Thoracic aorta (tissue), 2 donors: ENCODE measurements around the gene ABCC1. TPM values are rescaled to one million over a fixed set of nuclear protein-coding genes. Genes with fewer than 3 reads are reported as not detected.

Experiments
- ATAC-seq: fragments of 150-250 bp; one replicate; pipeline ENCODE4 v1.8.0; 2017; ENCODE audit warnings: low read depth; ENCODE audit not compliant: insufficient number of reproducible peaks, low FRiP score
- DNase-seq: peaks from one replicate; pipeline ENCODE4 v3.0.0-alpha.2; 2020; ENCODE audit warnings: low spot score
- H3K27ac ChIP-seq, 2 donors: fragments of 200-600 bp; sonication (generic); 1 replicate in 1 of 2; 2 replicates in 1 of 2; pipeline ENCODE4 v1.5.1; 2016; ENCODE audit warnings: mild to moderate bottlenecking in 2 of 2, moderate library complexity in 2 of 2
- H3K27me3 ChIP-seq: fragments of 200-600 bp; sonication (generic); replicated peaks from 2 replicates; pipeline ENCODE4 v1.6.0; 2016; ENCODE audit warnings: mild to moderate bottlenecking; ENCODE audit not compliant: insufficient read depth
- H3K36me3 ChIP-seq: fragments of 200-600 bp; sonication (generic); one replicate; pipeline ENCODE4 v1.5.1; 2016
- H3K4me1 ChIP-seq, 2 donors: fragments of 200-600 bp; sonication (generic); 1 replicate in 1 of 2; 2 replicates in 1 of 2; pipeline versions ENCODE4 v1.5.1 to v1.6.0; 2016; ENCODE audit warnings: low read depth in 2 of 2, mild to moderate bottlenecking in 1 of 2; ENCODE audit not compliant: control insufficient read depth in 1 of 2
- H3K4me3 ChIP-seq: fragments of 200-600 bp; sonication (generic); 2 replicates; pipeline ENCODE4 v1.5.1; 2016; ENCODE audit warnings: mild to moderate bottlenecking
- H3K9me3 ChIP-seq: fragments of 200-600 bp; sonication (generic); 2 replicates; pipeline ENCODE4 v1.5.1; 2016
- total RNA-seq, 2 donors: library from RNA; depleted of rRNA; stranded (reverse); fragments of >200 nt; gene quantifications; one replicate each; pipeline versions ENCODE4 v1.1.0 to v1.2.3, GENCODE V29; 2016
- TF ChIP-seq, protein P1 (sequence below): fragments of 200-600 bp; sonication (generic); IDR thresholded peaks from one replicate; pipeline ENCODE4 v1.5.1; 2019; ENCODE audit warnings: antibody characterized with exemption

The ABCC1 gene
- total RNA-seq, 2 donors from 2014 or later = 89.2 to 94.9 TPM

DNA sequence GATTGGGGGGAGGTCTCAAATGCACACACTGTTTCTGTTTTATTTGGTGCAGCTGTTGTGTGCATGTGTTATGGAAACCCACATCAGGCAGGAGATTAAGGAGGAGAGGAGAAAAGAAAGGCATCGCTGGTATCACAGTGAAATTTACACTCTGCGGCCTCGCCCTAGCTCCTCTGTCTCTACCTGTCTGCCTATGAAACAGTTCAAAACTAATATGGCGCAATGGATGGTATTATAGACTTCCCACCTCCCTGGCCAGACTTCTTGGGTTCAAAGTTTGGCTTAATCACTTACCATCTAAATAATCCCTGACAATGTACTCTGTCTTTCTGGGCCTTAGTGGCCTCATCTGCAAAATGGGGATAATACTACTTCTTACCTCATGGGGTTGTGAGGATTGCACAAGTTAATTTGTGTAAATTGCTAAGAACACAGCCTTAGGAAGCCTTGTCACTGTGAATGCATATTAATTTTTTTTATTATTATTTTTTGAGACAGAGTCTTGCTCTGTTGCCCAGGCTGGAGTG, 1.4 kb upstream of the ABCC1 start:
- H3K27me3 ChIP-seq = no peaks in the 10 kb centered on the region
- H3K9me3 ChIP-seq = no peaks in the 10 kb centered on the region
- no peak for DNase-seq
- TF ChIP-seq, protein P1, sequence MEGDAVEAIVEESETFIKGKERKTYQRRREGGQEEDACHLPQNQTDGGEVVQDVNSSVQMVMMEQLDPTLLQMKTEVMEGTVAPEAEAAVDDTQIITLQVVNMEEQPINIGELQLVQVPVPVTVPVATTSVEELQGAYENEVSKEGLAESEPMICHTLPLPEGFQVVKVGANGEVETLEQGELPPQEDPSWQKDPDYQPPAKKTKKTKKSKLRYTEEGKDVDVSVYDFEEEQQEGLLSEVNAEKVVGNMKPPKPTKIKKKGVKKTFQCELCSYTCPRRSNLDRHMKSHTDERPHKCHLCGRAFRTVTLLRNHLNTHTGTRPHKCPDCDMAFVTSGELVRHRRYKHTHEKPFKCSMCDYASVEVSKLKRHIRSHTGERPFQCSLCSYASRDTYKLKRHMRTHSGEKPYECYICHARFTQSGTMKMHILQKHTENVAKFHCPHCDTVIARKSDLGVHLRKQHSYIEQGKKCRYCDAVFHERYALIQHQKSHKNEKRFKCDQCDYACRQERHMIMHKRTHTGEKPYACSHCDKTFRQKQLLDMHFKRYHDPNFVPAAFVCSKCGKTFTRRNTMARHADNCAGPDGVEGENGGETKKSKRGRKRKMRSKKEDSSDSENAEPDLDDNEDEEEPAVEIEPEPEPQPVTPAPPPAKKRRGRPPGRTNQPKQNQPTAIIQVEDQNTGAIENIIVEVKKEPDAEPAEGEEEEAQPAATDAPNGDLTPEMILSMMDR = no peak
- H3K4me3 ChIP-seq = no peak overlapping the region
- ATAC-seq = no peak
- no peak overlapping the region for H3K27ac ChIP-seq
- H3K36me3 ChIP-seq = no peaks in the 10 kb centered on the region
- H3K4me1 ChIP-seq = peaks cover 20 to 44% of the 10 kb centered on the region in 2 donors

DNA sequence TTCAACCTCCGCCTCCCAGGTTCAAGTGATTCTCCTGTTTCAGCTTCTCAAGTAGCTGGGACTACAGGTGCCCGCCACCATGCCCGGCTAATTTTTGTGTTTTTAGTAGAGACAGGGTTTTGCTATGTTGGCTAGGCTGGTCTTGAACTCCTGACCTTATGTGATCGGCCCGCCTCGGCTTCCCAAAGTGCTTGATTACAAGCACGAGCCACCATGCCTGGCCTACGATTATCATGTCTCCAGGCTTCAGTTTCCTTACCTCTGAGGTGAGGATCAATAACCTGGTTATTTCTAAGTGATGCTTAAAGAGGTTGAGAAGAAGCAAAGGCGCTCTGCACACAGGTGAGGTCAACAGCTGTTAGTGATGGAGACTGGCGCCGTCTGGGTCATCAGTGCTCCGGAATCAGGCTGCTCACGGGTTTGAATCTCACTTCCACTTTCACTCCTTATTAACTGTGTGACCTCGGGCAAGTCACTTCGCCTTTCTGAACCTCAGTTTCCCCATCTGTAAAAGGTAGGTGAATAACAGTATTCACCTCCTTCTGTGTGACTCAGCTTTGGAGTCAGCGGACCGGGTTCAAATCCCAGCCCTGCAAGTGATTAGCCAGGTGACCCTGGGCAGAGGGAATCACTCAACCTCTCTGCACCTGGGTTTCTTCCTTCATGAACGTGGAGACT, 745 bp upstream of the ABCC1 start:
- no peaks in the 10 kb centered on the region for H3K9me3 ChIP-seq
- no peaks in the 10 kb centered on the region for H3K27me3 ChIP-seq
- H3K4me3 ChIP-seq = peak overlapping the region; percentile 78
- peaks cover 24 to 50% of the 10 kb centered on the region in 2 donors for H3K4me1 ChIP-seq
- no peaks in the 10 kb centered on the region for H3K36me3 ChIP-seq
- TF ChIP-seq, protein P1 = no peak
- DNase-seq = no peak
- no peak for ATAC-seq
- H3K27ac ChIP-seq = peak overlapping the region; percentile 76 to 78

DNA sequence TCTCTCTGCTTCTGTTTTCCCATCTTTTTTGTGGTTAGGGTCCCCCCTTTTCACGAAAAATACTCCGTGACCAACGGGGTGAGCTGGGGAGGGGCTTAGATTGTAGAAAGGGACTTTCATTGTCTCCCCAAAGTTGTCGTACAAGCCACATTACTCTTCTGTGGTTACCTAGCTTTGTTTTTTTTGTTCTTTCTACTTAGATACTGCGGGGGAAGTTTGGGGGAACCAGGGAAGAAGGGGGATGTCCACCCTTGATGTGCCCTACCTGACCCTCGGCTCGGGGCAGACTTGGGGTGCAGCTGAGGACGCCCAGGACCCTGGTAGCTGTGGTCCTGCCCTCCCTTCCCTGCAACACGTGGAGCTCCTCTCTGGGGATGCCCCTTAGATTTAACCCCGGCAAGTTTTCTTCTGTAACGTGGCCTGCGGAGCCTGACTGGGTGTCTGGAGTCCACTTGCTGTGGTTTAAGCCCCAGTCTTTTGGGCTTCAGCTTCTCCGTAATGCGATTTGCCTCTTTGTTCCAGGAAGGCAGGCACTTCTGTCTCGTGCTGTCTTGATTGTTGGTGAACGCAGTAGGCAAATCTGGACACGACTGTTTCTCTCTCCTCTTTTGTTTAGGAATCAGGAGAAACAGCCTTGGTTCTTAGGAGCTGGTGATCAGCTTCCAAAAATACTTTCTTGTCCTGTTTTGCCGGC, 892 bp downstream of the ABCC1 start:
- Histone ChIP-seq H3K27ac (peak overlapping the region; percentile 85 to 91), H3K27me3 (no peaks in the 10 kb centered on the region), H3K4me3 (peak overlapping the region; percentile 94), H3K4me1 (peaks cover 38 to 67% of the 10 kb centered on the region in 2 donors), H3K36me3 (no peaks in the 10 kb centered on the region), H3K9me3 (no peaks in the 10 kb centered on the region)
- TF ChIP-seq, protein P1 = no peak
- ATAC-seq (no peak), DNase-seq (no peak)

DNA sequence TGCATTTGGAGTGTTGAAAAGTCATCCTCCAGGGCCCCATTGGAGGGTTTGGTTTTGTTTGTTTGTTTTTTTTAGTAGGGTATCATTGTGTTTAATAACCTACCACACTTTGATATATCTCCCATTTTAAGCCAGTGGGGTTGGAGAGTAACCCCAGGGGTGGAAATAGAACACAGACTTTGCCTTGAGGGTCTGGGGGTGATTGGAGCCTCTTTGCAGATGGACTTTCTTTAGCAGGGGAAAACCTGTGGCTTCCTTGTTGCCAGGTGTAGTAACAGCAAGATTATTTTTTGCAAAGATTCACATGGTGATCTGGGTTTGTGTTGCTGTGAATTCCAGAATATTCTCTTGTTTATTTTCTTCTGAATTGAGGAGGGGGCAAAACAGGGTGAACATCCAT, 1.5 kb downstream of the ABCC1 start:
- Histone ChIP-seq H3K36me3 (no peaks in the 10 kb centered on the region), H3K27ac (peak overlapping the region; percentile 85 to 91), H3K27me3 (no peaks in the 10 kb centered on the region), H3K4me1 (peaks cover 42 to 70% of the 10 kb centered on the region in 2 donors), H3K9me3 (no peaks in the 10 kb centered on the region), H3K4me3 (peak overlapping the region; percentile 94)
- no peak for ATAC-seq
- no peak for DNase-seq
- TF ChIP-seq, protein P1 = no peak

DNA sequence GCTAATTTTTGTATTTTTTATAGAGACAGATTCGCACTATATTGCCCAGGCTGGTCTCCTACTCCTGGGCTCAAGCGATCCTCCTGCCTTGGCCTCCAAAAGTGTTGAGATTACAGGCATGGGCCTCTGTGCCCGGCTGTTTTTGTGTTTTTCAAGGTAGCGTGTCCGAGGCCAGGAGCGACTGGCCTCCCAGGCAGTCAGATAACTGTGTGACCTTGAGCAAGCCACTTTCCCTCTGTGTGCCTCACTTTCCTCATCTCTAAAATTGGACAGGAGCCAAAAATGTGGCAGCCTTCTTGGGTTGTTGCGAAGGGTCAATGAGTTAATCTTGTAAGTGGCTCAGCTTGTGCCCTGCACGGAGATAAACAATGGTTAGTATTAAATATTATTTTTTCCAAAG, 2.4 kb downstream of the ABCC1 start:
- no peak for DNase-seq
- Histone ChIP-seq H3K4me1 (peaks cover 39 to 62% of the 10 kb centered on the region in 2 donors), H3K4me3 (peak overlapping the region; percentile 94), H3K27ac (peak overlapping the region; percentile 85 to 91), H3K27me3 (no peaks in the 10 kb centered on the region), H3K9me3 (no peaks in the 10 kb centered on the region), H3K36me3 (no peaks in the 10 kb centered on the region)
- ATAC-seq = no peak
- TF ChIP-seq, protein P1 = no peak
